Loucy (cell line): Measurements from ENCODE around the gene TBC1D22A.

Experiments
- H2AFZ ChIP-seq: fragments of 200-600 bp; sonication (generic); 2 replicates; pipeline ENCODE4 v1.6.0; 2016; ENCODE audit warnings: antibody characterized with exemption, mild to moderate bottlenecking, low read length, moderate library complexity
- H3F3A ChIP-seq: fragments of 200-600 bp; 2 replicates; pipeline ENCODE4 v1.6.0; 2016; ENCODE audit warnings: antibody characterized with exemption, low read depth, mild to moderate bottlenecking
- H3K27me3 ChIP-seq: fragments of 200-600 bp; sonication (generic); 2 replicates; pipeline ENCODE4 v1.6.1; 2014; ENCODE audit warnings: low read length, mild to moderate bottlenecking; ENCODE audit not compliant: insufficient read depth, poor library complexity, severe bottlenecking
- H3K36me3 ChIP-seq: fragments of 200-600 bp; sonication (generic); 2 replicates; pipeline ENCODE4 v1.6.1; 2016; ENCODE audit warnings: low read length; ENCODE audit not compliant: insufficient read depth
- H3K4me1 ChIP-seq: fragments of 200-600 bp; sonication (generic); 2 replicates; pipeline ENCODE4 v1.5.1; 2014; ENCODE audit warnings: low read length, mild to moderate bottlenecking; ENCODE audit not compliant: insufficient read depth, poor library complexity, severe bottlenecking
- H3K4me2 ChIP-seq: fragments of 200-600 bp; sonication (generic); 2 replicates; pipeline ENCODE4 v1.6.0; 2014; ENCODE audit warnings: antibody characterized with exemption, low read length, low read depth, mild to moderate bottlenecking; ENCODE audit not compliant: poor library complexity, severe bottlenecking
- H3K4me3 ChIP-seq: fragments of 200-600 bp; sonication (generic); 2 replicates; pipeline ENCODE4 v1.5.1; 2014; ENCODE audit warnings: low read length, mild to moderate bottlenecking, mixed read lengths; ENCODE audit not compliant: poor library complexity, severe bottlenecking
- H3K79me2 ChIP-seq: fragments of 200-600 bp; sonication (generic); 2 replicates; pipeline ENCODE4 v1.6.1; 2014; ENCODE audit warnings: low read length; ENCODE audit not compliant: insufficient read depth
- H3K9ac ChIP-seq: fragments of 200-600 bp; sonication (generic); 2 replicates; pipeline ENCODE4 v1.6.0; 2014; ENCODE audit warnings: mild to moderate bottlenecking, low read depth, low read length, moderate library complexity; ENCODE audit not compliant: poor library complexity, severe bottlenecking
- H3K9me2 ChIP-seq: fragments of 200-600 bp; sonication (generic); replicated peaks from 2 replicates; pipeline ENCODE4 v1.6.1; 2016; ENCODE audit warnings: low read depth, low read length, mixed read lengths
- H3K9me3 ChIP-seq: fragments of 200-600 bp; sonication (generic); 2 replicates; pipeline ENCODE4 v1.6.1; 2014; ENCODE audit warnings: mild to moderate bottlenecking, antibody characterized with exemption, low read length, low read depth; ENCODE audit not compliant: insufficient read depth
- H4K20me1 ChIP-seq: fragments of 200-600 bp; sonication (generic); 2 replicates; pipeline ENCODE4 v1.6.0; 2014; ENCODE audit warnings: antibody characterized with exemption, low read length, mild to moderate bottlenecking; ENCODE audit not compliant: insufficient read depth, poor library complexity, severe bottlenecking
- CTCF ChIP-seq: fragments of 200-600 bp; sonication (generic); conservative IDR thresholded peaks from 2 replicates; pipeline ENCODE4 v1.5.1; 2014; ENCODE audit warnings: mild to moderate bottlenecking, antibody characterized with exemption, low read length
- EZH2phosphoT487 ChIP-seq: fragments of 200-600 bp; IDR thresholded peaks from 2 replicates; pipeline ENCODE4 v1.6.1; 2018; ENCODE audit warnings: antibody characterized with exemption, mild to moderate bottlenecking, moderate library complexity, borderline replicate concordance

The TBC1D22A gene

GRCh38 chr22:47000256-47000655, 237.8 kb downstream of the TBC1D22A start:
- Histone ChIP-seq H3K4me1 (no peaks in the 10 kb centered on the region), H2AFZ (no peak overlapping the region), H3F3A (no peaks in the 10 kb centered on the region), H4K20me1 (no peaks in the 10 kb centered on the region), H3K9me2 (no peaks in the 10 kb centered on the region), H3K9me3 (no peaks in the 10 kb centered on the region), H3K4me2 (no peak overlapping the region), H3K79me2 (no peaks in the 10 kb centered on the region), H3K36me3 (peaks cover 20% of the 10 kb centered on the region; the same call in 1 of the 2 replicates), H3K27me3 (no peaks in the 10 kb centered on the region), H3K4me3 (no peak overlapping the region), H3K9ac (no peak overlapping the region)
- no peak for TF ChIP-seq CTCF
- no peak for TF ChIP-seq EZH2phosphoT487

GRCh38 chr22:47000888-47001287, 238.4 kb downstream of the TBC1D22A start:
- peaks cover 24% of the 10 kb centered on the region; the same call in 1 of the 2 replicates for H3K36me3 ChIP-seq
- no peaks in the 10 kb centered on the region for H3K9me3 ChIP-seq
- TF ChIP-seq EZH2phosphoT487 = no peak
- H3F3A ChIP-seq = no peaks in the 10 kb centered on the region
- no peaks in the 10 kb centered on the region for H3K9me2 ChIP-seq
- H3K4me1 ChIP-seq = no peaks in the 10 kb centered on the region
- H3K27me3 ChIP-seq = no peaks in the 10 kb centered on the region
- H4K20me1 ChIP-seq = no peaks in the 10 kb centered on the region
- H3K9ac ChIP-seq = no peak overlapping the region
- H3K4me2 ChIP-seq = no peak overlapping the region
- H3K4me3 ChIP-seq = no peak overlapping the region
- H3K79me2 ChIP-seq = no peaks in the 10 kb centered on the region
- no peak overlapping the region for H2AFZ ChIP-seq

- Histone ChIP-seq H3K9me2 (no peaks in the 10 kb centered on the region), H3F3A (no peaks in the 10 kb centered on the region), H3K4me1 (no peaks in the 10 kb centered on the region), H3K27me3 (no peaks in the 10 kb centered on the region), H3K79me2 (no peaks in the 10 kb centered on the region), H3K4me3 (no peak overlapping the region), H3K9me3 (no peaks in the 10 kb centered on the region), H3K4me2 (no peak overlapping the region), H3K9ac (no peak overlapping the region), H2AFZ (no peak overlapping the region), H4K20me1 (no peaks in the 10 kb centered on the region), H3K36me3 (peaks cover 24% of the 10 kb centered on the region; the same call in 1 of the 2 replicates)
- TF ChIP-seq EZH2phosphoT487 (no peak), CTCF (no peak)
These were observed 238.8 kb downstream of the TBC1D22A start for GRCh38 chr22:47001288-47001687.

GRCh38 chr22:47002692-47003091, 240.2 kb downstream of the TBC1D22A start:
- Histone ChIP-seq H3K9me3 (no peaks in the 10 kb centered on the region), H3K9ac (no peak overlapping the region), H3K36me3 (peaks cover 21% of the 10 kb centered on the region; the same call in 1 of the 2 replicates), H3K9me2 (no peaks in the 10 kb centered on the region), H3K4me3 (no peak overlapping the region), H3K79me2 (no peaks in the 10 kb centered on the region), H4K20me1 (no peaks in the 10 kb centered on the region), H3F3A (no peaks in the 10 kb centered on the region), H3K27me3 (no peaks in the 10 kb centered on the region), H3K4me1 (no peaks in the 10 kb centered on the region), H3K4me2 (no peak overlapping the region), H2AFZ (no peak overlapping the region)
- no peak for TF ChIP-seq CTCF
